Stimulated activated CD4-positive, alpha-beta T cell treated with anti-CD3 and anti-CD28 coated beads, Interleukin-15, amount 100 ng/mL, for 24 hours (primary cell): ENCODE results near the gene RAX.

Experiments used
- DNase-seq: peaks from one replicate; pipeline ENCODE4 v3.0.0-alpha.2; 2020

RAX gene

DNA sequence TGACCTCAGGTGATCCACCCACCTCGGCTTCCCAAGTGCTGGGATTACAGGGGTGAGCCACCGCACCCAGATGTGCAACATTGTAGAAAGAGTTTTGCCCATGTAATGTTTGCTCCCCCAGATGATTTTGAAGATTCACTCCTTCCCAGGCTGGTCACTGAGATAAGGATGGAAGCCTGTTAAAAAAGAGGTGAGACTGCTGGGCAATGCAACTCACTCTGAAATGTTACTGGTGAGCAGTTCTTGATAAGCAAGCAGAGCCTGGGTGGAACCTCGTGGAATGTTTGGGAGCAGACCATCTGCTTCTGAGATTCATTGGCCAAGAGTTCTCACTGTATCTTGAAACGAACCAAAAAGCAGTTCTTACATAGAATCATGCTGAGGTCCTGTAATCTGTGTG, 33.6 kb downstream of the RAX start:
- no peak for DNase-seq

DNA sequence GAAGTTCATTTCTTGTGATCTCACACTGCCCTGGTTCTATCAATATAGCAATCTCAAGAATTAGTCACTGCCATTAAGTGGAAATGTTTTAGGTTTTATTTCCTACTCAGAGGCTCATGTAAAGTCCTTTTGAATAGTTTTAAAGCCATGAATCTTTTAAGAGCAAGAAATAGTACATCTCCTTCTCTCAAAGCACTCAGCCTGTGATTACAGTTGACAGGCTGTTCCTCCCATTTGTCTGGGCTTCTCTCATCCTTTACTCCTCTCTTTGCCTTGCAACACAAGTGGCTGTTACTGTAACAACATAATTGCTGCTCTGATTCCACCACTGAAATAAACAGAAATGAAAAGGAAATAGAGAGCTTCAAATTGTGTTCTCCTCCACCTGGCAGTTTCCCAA, 34.9 kb downstream of the RAX start:
- DNase-seq = no peak

GRCh38 chr18:59233017-59233410, 40.2 kb downstream of the RAX start:
- no peak for DNase-seq

DNA sequence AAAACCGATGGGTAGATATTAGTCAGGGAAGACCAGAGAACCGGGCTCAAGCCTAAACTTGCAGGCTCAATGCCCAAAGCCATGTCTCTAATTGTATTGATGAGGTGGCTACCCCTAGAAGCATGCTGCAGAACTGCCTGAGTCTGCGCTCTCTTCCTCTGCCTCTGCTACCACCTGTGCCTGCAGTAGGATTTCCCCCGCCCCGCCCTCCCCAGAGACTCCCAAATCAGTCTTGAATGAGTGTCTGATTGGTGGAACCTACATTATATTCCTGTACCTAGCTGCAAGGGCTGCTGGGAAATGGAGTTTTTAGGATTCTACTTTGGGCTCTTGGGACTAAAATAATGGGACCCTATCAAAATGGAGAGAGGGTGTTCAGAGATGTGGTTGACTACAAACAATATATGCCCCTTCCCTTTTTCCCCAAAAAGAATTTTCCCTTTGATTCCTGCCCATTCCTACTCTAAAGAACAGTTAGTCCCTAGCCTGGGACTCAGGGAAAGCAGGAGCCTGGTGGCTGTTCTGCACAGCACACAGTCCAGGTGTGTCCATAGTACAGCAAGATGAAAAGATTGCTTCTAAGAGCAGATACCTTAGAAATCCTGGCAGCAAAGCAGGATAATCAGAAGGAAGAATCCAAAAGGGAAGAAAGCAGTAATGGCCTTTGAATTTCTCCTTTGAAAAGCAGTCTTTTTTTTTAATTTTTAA, 40.8 kb downstream of the RAX start:
- DNase-seq = no peak

DNA sequence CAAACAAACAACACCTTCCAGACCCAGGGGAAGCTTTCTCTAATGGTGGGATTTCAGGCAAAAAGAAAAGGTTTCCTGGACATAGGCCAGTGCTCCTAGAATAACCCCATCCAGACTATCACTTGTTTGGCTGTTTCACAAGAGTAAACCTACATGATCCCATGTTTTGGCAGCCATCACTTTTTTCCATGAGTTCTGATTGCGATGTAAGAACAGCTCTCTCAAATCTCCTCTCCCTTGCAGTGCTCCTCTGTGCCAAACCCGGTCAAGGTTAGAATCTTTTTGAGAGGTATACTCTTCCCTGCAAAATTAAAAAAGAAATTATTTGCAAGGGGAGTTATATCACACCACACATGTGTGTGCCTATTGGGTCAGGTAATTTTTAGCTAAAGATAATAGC, 41.4 kb downstream of the RAX start:
- no peak for DNase-seq

DNA sequence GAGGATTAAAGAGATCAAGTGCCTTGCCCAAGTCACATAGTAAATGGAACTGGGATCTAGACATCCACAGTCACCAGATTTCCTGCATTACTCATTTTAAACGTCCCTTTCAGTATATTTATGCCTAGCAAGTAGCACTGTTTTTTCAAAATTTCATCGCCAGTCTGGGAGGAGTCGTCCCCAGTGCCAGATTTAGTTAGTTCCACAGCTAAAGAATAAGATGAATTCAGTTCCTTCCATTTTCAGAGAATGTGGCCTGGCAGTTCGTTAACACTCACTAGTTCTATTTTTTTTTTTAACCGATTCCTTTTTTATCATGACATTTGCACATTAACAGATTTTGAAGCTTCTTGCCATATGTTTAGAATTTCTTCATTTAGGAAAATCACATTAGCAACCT, 42.1 kb downstream of the RAX start:
- no peak for DNase-seq

DNA sequence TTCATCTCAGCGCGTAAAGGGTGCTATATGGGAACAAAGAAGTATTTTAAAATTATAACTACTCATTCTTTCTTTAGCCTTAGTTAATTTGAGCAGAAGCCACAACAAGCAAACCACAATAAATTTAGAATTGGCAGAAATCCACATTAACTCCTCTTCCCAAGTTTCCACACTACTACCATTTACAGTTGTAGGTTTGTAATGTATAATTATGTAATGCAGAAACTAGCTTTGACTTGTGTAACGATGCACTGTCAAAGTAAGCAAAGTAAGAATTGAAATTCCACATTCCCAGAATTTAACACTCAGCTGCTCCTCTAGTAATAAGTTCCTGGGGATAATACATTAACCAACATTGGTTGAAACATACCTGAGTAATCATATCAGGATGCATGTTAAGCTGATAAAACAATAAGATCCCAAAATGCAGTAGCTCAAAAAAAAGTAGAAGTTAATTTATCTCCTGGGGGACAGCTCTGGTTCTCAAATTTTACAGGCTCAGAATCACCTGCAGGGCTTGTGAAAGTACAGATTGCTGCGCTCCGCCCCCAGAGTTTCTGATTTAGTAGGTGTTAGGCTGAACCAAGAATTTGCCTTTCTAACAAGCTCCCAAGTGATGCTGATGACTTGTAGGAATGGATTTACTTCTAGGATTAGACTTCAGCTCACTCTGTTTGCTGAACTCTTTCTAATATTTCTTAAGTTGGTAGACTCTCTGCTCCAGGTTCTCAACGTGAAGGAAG, 43.4 kb downstream of the RAX start:
- DNase-seq = peak; percentile 8

DNA sequence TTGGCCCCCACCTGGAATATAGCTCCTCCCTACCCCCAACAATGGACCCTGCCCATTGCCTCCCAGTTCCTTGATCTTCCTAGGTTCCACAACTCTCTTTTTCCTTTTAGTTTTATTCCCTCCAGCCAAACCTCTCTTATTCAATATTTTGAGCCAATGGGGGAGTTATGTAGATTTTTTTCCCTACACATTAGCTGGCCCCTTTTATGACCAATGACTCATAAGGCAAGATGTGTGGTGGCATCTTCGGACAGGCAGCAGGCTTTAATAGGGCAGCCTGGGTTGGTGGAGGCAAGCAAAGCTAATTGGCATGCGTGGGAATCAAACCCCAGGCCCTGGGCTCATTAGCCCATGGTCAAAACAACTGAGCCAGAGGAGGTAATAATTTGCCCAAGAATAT, 44.1 kb downstream of the RAX start:
- DNase-seq = no peak

- DNase-seq = no peak
These were observed 44.9 kb downstream of the RAX start for GRCh38 chr18:59228351-59228750.

DNA sequence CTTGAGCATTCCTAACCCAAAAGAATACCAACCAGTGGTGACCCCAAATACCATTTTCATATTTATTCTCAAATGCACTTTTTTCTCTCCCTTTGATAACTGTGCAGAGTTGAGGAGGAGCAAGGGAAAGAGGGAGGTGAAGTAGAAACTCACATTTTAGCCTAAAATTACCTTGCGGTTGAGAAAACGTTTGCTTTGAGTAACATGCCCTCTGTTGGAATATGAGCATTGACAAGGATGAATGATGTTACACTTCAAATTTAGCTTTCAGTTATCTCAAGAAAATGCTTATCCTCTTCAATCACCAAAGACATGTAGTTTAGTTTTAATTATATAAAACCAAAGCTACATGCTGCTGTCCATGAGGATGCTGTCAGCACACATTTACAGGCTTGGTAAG, 50.9 kb downstream of the RAX start:
- no peak for DNase-seq

- DNase-seq = peak; percentile 9
These were observed 52.2 kb downstream of the RAX start for GRCh38 chr18:59220784-59221765.

DNA sequence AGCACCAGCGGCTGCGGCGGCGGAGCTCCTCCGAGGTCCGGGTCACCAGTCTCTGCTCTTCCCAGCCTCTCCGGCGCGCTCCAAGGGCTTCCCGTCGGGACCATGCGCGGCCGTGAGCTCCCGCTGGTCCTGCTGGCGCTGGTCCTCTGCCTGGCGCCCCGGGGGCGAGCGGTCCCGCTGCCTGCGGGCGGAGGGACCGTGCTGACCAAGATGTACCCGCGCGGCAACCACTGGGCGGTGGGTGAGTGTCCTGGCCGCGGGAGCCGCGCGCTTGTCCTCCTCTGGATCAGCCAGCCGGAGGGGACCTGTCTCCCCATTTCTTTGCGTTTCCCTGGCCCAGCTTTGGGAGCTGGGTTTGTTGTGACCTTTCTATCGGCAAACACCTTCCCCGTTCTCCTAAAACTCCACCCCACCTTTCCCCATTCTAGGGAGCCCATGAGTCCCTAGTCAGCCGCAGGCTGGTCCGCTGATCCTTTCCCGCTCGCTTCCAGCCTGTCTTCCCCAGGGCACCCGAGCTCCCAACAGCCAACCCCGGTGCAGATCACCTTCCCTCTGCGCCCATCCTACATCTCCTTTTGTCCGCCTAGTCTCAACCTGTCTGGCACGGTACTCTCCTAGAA, 53.0 kb downstream of the RAX start:
- no peak for DNase-seq

- no peak for DNase-seq
These were observed 53.5 kb downstream of the RAX start, which contains the start of gene GRP for GRCh38 chr18:59219672-59220163. TSS of gene GRP (plus strand) at chr18:59220158. CDS start at chr18:59220266, 108 bp downstream.

GRCh38 chr18:59218018-59218417, 55.2 kb downstream of the RAX start:
- no peak for DNase-seq
